Measurements from ENCODE around the gene DAND5.

DNA sequence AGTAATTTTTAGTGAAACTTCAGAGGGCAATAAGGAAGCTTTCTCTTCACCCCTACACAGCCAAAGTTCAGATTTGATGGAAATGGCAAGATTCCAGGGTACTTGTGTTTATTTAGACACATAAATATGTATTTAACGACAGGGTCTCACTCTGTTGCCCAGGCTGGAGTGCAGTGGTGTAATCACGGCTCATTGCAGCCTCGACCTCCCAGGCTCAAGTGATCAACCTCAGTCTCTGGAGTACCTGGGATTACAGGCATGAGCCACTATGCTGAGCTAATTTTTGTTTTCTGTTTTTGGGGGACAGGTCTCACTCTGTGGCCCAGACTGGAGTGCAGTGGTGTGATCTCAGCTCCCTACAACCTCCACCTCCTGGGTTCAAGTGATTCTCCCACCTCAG lies 48.3 kb upstream of the DAND5 start:
- TF ChIP-seq, protein P1, sequence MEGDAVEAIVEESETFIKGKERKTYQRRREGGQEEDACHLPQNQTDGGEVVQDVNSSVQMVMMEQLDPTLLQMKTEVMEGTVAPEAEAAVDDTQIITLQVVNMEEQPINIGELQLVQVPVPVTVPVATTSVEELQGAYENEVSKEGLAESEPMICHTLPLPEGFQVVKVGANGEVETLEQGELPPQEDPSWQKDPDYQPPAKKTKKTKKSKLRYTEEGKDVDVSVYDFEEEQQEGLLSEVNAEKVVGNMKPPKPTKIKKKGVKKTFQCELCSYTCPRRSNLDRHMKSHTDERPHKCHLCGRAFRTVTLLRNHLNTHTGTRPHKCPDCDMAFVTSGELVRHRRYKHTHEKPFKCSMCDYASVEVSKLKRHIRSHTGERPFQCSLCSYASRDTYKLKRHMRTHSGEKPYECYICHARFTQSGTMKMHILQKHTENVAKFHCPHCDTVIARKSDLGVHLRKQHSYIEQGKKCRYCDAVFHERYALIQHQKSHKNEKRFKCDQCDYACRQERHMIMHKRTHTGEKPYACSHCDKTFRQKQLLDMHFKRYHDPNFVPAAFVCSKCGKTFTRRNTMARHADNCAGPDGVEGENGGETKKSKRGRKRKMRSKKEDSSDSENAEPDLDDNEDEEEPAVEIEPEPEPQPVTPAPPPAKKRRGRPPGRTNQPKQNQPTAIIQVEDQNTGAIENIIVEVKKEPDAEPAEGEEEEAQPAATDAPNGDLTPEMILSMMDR (optimal IDR thresholded peaks at IDR 0.05 in 1 of 3, IDR thresholded peaks at IDR 0.05 in 1 of 3, conservative IDR thresholded peaks at IDR 0.05 in 1 of 3; ENCODE audit: extremely low read depth in 1 of 3, insufficient read depth in 2 of 3, low read length in 3 of 3) = no peak
- TF ChIP-seq EZH2 (IDR thresholded peaks at IDR 0.05; ENCODE audit: low read length) = no peak
